GM18505 (cell line): ENCODE data around the gene IDUA.
A peak's percentile ranks its signal among the peaks of the same experiment; 100 is the strongest.

Experiments
- ATAC-seq: cut with Tn5 transposase; IDR thresholded peaks from one replicate; pipeline ENCODE4 v1.9.1; 2021; ENCODE audit not compliant: unreplicated experiment
- POLR2A ChIP-seq: IDR thresholded peaks from 4 replicates; pipeline ENCODE4 v1.6.1; 2011; ENCODE audit warnings: borderline replicate concordance; ENCODE audit not compliant: insufficient read depth, insufficient read length; ENCODE audit errors: extremely low read depth

IDUA gene

GRCh38 chr4:959338-960139 is 27.3 kb upstream of the IDUA start:
- no peak for ATAC-seq
- TF ChIP-seq POLR2A, result peak; percentile 18

GRCh38 chr4:960140-960635 is 26.7 kb upstream of the IDUA start:
- no peak for ATAC-seq
- TF ChIP-seq POLR2A, result no peak

DNA sequence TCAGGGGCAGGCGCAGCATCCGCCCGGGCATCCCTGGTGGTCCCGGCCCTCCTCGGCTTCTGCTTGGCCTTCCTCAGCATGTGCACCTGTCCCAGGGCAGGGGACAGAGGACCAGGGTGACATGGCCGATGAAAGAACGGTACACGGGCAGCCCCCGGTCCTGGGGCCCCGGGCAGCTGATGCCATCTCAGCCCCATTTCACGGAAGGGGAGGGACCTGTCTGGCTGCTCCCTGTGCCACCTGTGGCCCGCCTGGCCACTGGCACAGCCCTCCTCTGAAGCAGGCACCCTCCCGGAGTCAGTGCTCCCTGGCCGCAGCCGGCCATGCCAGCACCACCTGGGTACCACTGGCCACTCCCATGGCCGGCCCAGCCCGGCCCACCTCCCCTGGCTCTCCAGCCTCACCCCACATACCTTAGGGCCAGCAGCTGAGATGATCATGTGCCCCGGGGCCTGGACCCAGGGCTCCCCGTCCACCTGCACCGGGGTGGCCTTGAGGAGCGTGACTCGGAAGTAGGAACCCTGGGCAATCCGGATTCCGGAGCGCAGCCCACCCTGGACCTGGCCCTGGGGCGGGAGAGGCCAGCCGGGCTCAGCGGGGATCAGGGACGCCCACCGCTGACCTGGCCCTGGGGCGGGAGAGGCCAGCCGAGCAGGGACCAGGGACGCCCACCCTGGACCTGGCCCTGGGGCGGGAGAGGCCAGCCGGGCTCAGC is 26.1 kb upstream of the IDUA start:
- TF ChIP-seq POLR2A, result no peak
- ATAC-seq, result no peak

DNA sequence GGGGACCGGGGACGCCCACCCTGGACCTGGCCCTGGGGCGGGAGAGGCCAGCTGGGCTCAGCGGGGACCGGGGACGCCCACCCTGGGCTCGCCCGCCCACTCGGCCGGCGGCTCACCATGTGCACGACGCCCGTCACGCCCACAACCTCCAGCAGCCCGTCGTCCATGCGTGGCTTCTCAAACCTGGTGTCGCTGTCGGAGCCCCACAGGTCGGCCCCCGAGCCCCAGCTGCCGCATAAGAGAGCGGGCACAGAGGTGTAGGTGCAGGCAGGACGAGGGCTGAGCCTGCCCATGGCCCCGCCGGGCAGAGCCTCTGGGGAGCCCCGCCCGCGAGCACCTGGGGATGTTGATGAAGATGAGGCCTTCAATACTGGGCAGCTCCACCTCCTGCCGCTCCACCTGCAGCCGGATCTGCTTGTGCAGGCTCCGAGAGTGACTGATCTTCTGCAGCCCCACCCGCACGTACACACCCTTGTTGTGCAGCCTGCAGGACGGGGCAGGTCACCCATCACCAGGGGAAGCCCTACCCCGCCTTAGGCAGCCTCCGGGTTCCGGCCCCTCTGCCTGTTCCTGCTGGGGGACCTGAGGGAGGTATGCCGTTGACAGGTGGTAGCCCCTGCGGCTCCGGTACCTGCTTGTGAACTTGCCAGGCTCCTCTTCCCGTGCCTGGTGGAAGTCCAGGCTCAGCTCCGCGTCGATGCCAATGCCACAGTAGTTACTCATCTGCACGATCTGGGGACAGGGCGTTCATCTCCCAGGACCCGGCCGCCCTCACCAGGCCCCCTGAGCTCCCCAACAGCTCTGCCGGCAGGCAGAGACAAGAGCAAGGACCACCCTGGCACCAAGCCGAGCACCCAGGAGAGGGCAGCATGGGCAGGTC is 25.3 kb upstream of the IDUA start:
- TF ChIP-seq POLR2A, result no peak
- no peak for ATAC-seq

- no peak for TF ChIP-seq POLR2A
- ATAC-seq, result no peak
Observed at GRCh38 chr4:962231-963208, 24.3 kb upstream of the IDUA start.

- no peak for ATAC-seq
Observed at GRCh38 chr4:963276-964225, 23.3 kb upstream of the IDUA start.

GRCh38 chr4:964346-965025 is 22.4 kb upstream of the IDUA start:
- ATAC-seq, result no peak
- TF ChIP-seq POLR2A, result no peak

More at GRCh38 chr4:963276-964225, 23.3 kb upstream of the IDUA start:
- no peak for TF ChIP-seq POLR2A

DNA sequence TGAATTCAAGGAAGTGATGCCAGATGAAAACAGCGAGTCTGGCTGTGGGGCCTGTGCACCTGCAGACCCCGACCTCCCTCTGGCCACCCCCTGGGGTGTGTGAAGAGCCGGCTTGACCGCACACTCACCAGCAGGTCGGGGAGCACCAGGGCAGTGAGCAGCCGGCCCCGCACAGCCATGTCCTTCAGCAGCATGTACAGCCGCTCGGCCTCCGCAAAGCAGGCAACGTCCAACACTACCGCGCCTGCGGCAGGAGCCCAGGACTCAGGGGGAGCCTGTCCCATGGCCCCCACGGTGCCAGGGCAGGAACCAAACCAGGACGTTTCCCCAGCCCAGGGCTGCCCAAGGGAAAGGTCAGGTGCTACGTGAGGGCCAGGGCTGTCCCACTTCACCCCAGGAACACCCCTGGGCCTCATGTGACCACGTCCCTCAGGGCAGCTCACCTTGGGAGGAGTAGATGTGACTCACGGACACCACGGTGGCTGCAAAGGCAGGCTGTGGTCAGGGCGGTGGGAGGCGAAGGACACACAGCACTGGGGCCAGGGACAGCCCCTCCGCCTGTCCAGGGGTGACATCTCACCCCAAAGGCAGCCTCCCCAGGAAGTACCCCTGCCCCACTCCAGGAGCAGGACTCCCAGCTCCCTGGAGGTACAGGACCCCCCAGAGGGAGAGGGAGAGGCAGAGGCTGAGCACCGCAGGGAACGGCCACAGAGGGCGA is 21.6 kb upstream of the IDUA start:
- no peak for TF ChIP-seq POLR2A
- ATAC-seq, result no peak

- ATAC-seq, result no peak
- TF ChIP-seq POLR2A, result no peak
Observed at GRCh38 chr4:965766-966134, 21.1 kb upstream of the IDUA start.
